DOHH2 (cell line): ENCODE data around the gene TSPAN10.
"Not testable (repeated sequence)": the region's sequence is repeated elsewhere in the genome, so short reads cannot be mapped to it uniquely, and the experiment has no call there.

Experiments
- H3F3A ChIP-seq: fragments of 200-600 bp; sonication (generic), shearing (Covaris generic); 2 replicates; pipeline ENCODE4 v1.6.0; 2016; ENCODE audit warnings: antibody characterized with exemption, mild to moderate bottlenecking; ENCODE audit not compliant: control insufficient read depth, insufficient read depth
- H3K27ac ChIP-seq: fragments of 200-600 bp; sonication (generic); 2 replicates; pipeline ENCODE4 v1.5.1; 2014; ENCODE audit warnings: low read depth, mild to moderate bottlenecking, low read length, moderate library complexity
- H3K27me3 ChIP-seq: fragments of 200-600 bp; sonication (generic); 2 replicates; pipeline ENCODE4 v1.6.1; 2014; ENCODE audit warnings: mild to moderate bottlenecking, low read length, mixed read lengths; ENCODE audit not compliant: control insufficient read depth
- H3K36me3 ChIP-seq: fragments of 200-600 bp; sonication (generic); 2 replicates; pipeline ENCODE4 v1.6.1; 2014; ENCODE audit warnings: mild to moderate bottlenecking, low read length, moderate library complexity, mixed read lengths; ENCODE audit not compliant: control insufficient read depth
- H3K4me1 ChIP-seq: fragments of 200-600 bp; sonication (generic); 2 replicates; pipeline ENCODE4 v1.6.1; 2014; ENCODE audit warnings: mild to moderate bottlenecking, low read length, mixed read lengths; ENCODE audit not compliant: control insufficient read depth
- H3K4me2 ChIP-seq: fragments of 200-600 bp; sonication (generic); 2 replicates; pipeline ENCODE4 v1.6.0; 2014; ENCODE audit warnings: mild to moderate bottlenecking, low read length, moderate library complexity
- H3K4me3 ChIP-seq: fragments of 200-600 bp; sonication (generic); 2 replicates; pipeline ENCODE4 v1.5.1; 2014; ENCODE audit warnings: mild to moderate bottlenecking, low read length, mixed read lengths
- H3K79me2 ChIP-seq: fragments of 200-600 bp; sonication (generic); 2 replicates; pipeline ENCODE4 v1.6.1; 2014; ENCODE audit warnings: mild to moderate bottlenecking, low read length, mixed read lengths; ENCODE audit not compliant: control insufficient read depth
- H3K9me2 ChIP-seq: fragments of 200-600 bp; sonication (generic); replicated peaks from 2 replicates; pipeline ENCODE4 v1.6.1; 2014; ENCODE audit warnings: mild to moderate bottlenecking, low read length, mixed read lengths; ENCODE audit not compliant: control insufficient read depth
- H3K9me3 ChIP-seq: fragments of 200-600 bp; sonication (generic); 2 replicates; pipeline ENCODE4 v1.6.1; 2014; ENCODE audit warnings: antibody characterized with exemption, low read length, mixed read lengths; ENCODE audit not compliant: control insufficient read depth, insufficient read depth
- H4K20me1 ChIP-seq: fragments of 200-600 bp; sonication (generic); 2 replicates; pipeline ENCODE4 v1.6.0; 2014; ENCODE audit warnings: low read depth, mild to moderate bottlenecking, antibody characterized with exemption, low read length, moderate library complexity; ENCODE audit not compliant: control insufficient read depth, insufficient read depth
- EZH2phosphoT487 ChIP-seq: fragments of 200-600 bp; sonication (generic); IDR thresholded peaks from 2 replicates; pipeline ENCODE4 v1.6.1; 2017; ENCODE audit warnings: borderline replicate concordance, mild to moderate bottlenecking, antibody characterized with exemption, low read length, moderate library complexity, mixed read lengths
- TF ChIP-seq, protein P1 (sequence below): fragments of 200-600 bp; sonication (generic); IDR thresholded peaks from one replicate; pipeline ENCODE4 v1.5.1; 2014; ENCODE audit warnings: antibody characterized with exemption, mild to moderate bottlenecking, low read depth, low read length; ENCODE audit not compliant: poor library complexity, severe bottlenecking

Gene TSPAN10

DNA sequence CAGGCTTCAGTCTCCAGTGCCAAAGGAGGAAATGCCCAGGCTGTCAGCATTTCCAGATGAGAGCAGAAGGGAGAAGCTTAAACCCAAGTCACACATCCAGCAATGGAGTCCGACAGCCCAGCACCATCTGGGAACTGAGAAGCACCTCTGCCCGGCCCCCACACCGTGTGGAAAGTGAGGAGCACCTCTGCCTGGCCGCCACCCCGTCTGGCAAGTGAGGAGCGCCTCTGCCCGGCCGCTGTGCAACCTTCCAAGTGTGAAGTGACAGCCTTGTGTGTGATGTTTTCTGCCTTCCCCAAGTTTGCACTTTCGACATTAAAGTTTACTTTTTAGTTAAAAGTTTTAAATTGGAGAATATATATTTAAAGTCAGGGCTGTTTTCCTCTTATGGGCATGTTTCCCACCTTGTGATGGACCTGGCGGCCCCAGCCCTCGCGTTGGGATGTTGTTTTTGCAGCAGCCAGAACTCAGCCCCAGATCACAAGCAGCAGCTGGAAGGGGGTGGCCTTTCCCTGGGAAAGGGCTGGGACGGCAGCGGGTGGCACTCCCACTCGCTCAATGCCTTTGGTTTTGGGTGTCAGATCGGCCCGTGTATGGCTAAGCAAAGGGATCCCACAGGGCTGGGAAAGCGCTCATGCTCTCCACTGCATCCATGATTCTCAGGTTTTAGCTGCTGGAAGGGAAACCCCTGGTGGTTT lies 36.7 kb downstream of the TSPAN10 start:
- Histone ChIP-seq H3K79me2 (peaks cover 23% of the 10 kb centered on the region), H3K4me2 (no peak overlapping the region), H4K20me1 (0 out of 2 replicates have a peak, but pooled peaks cover 3% of the 10 kb centered on the region), H3K27me3 (no peaks in the 10 kb centered on the region), H3K4me1 (no peaks in the 10 kb centered on the region), H3K4me3 (no peak overlapping the region), H3K9me2 (no peaks in the 10 kb centered on the region), H3K27ac (no peak overlapping the region), H3K9me3 (no peaks in the 10 kb centered on the region), H3K36me3 (peaks cover 67% of the 10 kb centered on the region), H3F3A (peaks cover 9% of the 10 kb centered on the region)
- TF ChIP-seq, protein P1, sequence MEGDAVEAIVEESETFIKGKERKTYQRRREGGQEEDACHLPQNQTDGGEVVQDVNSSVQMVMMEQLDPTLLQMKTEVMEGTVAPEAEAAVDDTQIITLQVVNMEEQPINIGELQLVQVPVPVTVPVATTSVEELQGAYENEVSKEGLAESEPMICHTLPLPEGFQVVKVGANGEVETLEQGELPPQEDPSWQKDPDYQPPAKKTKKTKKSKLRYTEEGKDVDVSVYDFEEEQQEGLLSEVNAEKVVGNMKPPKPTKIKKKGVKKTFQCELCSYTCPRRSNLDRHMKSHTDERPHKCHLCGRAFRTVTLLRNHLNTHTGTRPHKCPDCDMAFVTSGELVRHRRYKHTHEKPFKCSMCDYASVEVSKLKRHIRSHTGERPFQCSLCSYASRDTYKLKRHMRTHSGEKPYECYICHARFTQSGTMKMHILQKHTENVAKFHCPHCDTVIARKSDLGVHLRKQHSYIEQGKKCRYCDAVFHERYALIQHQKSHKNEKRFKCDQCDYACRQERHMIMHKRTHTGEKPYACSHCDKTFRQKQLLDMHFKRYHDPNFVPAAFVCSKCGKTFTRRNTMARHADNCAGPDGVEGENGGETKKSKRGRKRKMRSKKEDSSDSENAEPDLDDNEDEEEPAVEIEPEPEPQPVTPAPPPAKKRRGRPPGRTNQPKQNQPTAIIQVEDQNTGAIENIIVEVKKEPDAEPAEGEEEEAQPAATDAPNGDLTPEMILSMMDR, result no peak
- no peak for TF ChIP-seq EZH2phosphoT487

GRCh38 chr17:81675515-81676221 lies 38.7 kb downstream of the TSPAN10 start:
- not testable (repeated sequence) for H3K79me2 ChIP-seq, H4K20me1 ChIP-seq, H3K9me2 ChIP-seq, H3K4me3 ChIP-seq, H3K27me3 ChIP-seq, H3K27ac ChIP-seq, H3K4me2 ChIP-seq, H3F3A ChIP-seq, H3K4me1 ChIP-seq, H3K9me3 ChIP-seq
- peaks cover 47% of the 10 kb centered on the region for H3K36me3 ChIP-seq
- TF ChIP-seq, protein P1, result peak; percentile 23

- Histone ChIP-seq H3K9me2 (no peaks in the 10 kb centered on the region), H3K9me3 (no peaks in the 10 kb centered on the region), H4K20me1 (0 out of 2 replicates have a peak, but pooled peaks cover 3% of the 10 kb centered on the region), H3K36me3 (peaks cover 43% of the 10 kb centered on the region), H3F3A (peaks cover 9% of the 10 kb centered on the region), H3K4me2 (no peak overlapping the region), H3K27ac (no peak overlapping the region), H3K4me3 (no peak overlapping the region), H3K79me2 (peaks cover 6% of the 10 kb centered on the region), H3K4me1 (no peaks in the 10 kb centered on the region), H3K27me3 (no peaks in the 10 kb centered on the region)
- TF ChIP-seq, protein P1, result no peak
- TF ChIP-seq EZH2phosphoT487, result no peak
Measured at GRCh38 chr17:81676906-81677305, 39.9 kb downstream of the TSPAN10 start.
